Raji (cell line): ENCODE results near the gene PTDSS2.

Experiments
- POLR2A ChIP-seq: IDR thresholded peaks from 2 replicates; pipeline ENCODE4 v1.6.1; 2011; ENCODE audit warnings: low read depth, low read length, control low read depth; ENCODE audit not compliant: insufficient read depth

The PTDSS2 gene

DNA sequence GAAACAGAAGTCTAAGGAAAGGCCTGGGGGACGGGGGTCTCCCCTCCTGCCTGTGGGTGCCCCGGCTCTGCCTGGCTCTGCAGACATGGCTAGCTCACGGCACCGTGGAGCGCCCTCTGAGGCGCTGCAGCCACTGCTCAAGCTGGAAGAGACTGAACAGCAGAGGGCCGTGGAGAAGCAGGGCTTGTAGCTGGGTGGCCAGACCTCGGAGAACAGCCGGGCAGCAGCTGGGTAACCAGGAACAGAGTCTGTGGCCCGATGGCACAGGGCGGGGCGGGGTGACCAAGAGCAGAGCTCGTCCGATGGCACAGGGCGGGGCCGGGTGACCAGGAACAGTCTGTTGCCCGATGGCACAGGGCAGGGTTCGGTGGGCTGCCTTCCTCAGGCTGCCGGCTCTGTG lies 38.9 kb downstream of the PTDSS2 start:
- no peak for TF ChIP-seq POLR2A

DNA sequence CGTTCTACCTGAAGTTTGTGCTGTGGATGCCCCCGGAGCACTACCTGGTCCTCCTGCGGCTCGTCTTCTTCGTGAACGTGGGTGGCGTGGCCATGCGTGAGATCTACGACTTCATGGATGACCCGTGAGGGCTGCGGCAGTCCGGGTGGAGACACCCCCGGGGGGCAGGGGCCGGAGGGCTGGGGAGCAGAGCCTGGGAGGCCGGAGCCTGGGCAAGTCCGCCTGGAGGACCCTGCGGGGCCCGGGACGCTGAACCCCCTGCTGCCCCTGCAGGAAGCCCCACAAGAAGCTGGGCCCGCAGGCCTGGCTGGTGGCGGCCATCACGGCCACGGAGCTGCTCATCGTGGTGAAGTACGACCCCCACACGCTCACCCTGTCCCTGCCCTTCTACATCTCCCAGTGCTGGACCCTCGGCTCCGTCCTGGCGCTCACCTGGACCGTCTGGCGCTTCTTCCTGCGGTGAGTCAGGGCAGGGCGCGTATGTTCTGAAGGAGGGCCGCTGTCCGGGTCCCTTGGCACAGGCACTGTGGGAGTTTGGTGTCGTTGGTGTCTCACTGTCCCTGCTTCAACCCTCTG lies 39.6 kb downstream of the PTDSS2 start:
- no peak for TF ChIP-seq POLR2A

DNA sequence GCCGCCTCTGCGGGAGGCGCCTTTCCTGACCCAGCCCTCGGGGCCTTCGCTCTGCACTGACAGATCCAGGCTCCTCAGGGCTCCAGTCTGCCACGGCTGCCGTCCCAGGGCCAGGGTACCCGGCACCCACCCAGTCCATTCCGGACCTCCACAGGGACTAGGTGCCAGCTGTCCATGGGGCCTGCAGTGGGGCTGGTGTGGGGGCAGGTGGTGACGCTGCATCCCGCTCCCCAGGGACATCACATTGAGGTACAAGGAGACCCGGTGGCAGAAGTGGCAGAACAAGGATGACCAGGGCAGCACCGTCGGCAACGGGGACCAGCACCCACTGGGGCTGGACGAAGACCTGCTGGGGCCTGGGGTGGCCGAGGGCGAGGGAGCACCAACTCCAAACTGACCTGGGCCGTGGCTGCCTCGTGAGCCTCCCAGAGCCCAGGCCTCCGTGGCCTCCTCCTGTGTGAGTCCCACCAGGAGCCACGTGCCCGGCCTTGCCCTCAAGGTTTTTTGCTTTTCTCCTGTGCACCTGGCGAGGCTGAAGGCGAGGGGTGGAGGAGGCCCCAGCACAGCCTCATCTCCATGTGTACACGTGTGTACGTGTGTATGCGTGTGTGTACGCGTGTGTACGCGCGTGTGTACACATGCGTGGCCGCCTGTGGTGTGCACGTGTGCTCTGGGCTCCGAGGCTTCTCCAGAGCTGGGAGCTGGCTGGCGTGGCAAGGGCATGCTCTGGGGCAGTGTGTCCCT lies 40.3 kb downstream of the PTDSS2 start:
- no peak for TF ChIP-seq POLR2A

DNA sequence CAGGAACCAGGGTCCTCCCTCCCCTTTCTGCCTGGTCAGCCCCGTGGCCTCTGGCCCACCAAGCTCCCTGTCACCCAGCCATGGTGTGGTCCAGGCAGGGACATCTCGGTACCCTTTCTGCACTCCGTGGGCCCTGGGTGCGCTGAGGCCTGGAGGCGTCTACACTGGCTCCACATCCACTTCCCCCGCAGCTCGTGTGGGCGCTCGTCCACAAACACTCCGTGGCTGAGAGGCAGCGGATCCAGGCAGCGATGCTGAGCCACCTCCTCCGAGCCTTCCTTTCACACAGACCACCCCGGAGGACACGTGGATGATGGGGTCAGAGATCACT lies 40.8 kb downstream of the PTDSS2 start:
- no peak for TF ChIP-seq POLR2A

DNA sequence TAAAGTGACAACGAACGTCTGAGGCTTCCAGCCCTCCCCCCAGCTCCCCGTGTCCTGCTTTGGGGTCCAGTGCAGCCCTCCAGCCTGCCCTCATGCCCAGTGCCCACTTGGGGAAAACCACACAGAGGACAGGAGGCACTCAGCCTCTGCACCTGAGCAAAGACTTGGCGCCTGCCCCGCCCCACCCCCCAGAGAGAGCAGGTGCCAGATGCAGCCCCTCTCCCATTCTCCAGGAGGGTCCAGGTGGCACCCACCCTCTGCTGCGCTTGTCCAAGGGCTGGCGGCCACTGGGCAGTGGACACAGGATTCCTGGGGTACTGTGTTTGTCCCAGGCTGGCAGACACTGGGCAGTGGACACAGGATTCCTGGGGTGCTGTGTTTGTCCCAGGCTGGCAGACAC lies 41.3 kb downstream of the PTDSS2 start:
- no peak for TF ChIP-seq POLR2A

DNA sequence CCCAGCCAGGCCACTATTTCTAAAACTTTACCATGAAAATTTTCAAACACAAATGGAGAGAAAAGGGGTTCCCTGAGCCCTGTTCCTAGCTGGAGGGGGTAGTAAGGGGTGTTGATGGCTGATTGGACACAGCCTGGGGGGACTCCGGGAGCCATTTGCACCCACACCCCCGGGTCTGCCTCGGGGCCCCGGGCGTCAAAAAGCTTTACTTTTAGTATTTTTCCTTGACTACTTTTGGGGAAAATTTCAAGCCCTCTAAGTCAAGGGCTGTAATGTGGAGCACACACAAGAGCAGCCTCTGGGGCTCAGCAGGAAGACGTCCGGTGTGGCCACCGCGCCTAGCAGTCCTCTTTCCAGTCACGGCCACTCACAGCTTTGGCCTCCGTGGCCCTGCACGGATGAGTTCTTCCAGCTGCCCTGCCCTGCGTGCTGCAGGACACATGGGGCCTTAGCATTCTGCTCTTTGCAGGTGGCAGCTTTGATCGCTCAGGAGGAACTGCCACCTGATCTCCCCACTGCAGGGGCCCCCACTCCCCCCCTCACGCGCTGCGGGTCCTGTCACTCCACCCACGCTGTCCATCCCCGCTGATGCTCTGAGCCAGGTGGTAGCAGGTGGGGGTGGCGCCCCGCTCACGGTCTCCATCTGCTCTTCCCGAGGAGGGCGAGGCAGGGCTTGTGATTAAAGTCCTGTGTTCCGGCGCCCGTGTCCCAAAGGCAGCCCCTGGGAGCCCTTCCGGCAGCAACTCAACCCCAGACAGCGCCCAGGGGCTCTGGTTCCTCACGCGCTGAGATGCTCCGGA lies 42.5 kb downstream of the PTDSS2 start:
- no peak for TF ChIP-seq POLR2A

DNA sequence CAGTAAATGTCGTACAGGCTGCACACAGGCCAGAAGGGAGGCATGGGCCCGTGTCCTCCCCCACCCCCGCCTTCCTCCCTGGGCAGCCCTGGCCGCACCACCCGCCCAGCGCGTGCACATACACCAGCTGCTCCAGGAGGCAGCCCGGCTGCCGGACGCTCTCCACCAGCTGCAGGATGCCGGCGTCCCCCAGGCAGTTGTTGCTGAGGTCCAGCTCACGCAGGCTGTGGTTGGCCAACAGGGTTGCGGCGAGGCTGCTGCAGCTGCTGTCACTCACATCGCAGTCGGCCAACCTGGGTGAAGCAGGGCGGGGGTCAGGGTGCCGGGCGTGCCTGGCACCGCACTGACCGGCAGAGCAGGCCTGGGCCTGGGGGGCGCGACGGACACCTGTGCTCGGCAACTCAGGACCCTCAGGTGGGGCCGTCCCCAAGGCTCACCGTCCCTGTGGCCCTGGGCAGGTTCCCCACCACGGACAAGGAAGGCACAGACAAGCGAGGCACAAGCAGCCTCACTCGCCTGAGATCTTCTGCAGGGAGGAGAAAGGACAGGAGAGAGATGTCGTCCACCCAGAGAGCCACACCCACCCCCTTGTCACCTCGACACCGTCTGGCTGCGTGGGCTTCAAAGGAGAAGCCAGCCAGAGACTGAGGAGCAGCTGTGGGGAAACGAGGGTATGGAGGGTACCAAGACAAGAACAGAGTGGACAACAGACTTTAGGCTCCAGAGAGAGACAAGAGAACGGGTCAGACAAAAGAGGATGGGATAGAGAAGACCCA lies 44.9 kb downstream of the PTDSS2 start:
- TF ChIP-seq POLR2A: no peak

DNA sequence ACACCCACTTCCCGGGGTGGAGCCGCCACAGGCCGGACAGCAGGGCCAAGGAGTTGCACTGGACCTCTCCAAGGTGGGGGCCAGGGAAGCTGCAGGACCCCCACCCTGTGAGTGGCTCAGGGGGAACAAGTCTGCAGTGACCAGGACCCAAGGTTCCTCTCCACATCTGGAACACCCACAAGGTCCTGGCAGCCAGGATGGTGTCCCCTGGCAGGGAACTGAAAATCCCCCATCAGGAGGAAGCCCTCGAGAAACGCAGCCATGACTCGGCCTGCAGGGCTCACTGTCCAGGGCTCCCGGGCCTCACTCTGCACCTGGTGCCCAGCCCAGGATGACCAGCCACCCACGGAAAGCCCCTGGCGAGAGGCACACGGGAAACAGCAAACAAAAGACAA lies 45.5 kb downstream of the PTDSS2 start:
- no peak for TF ChIP-seq POLR2A

DNA sequence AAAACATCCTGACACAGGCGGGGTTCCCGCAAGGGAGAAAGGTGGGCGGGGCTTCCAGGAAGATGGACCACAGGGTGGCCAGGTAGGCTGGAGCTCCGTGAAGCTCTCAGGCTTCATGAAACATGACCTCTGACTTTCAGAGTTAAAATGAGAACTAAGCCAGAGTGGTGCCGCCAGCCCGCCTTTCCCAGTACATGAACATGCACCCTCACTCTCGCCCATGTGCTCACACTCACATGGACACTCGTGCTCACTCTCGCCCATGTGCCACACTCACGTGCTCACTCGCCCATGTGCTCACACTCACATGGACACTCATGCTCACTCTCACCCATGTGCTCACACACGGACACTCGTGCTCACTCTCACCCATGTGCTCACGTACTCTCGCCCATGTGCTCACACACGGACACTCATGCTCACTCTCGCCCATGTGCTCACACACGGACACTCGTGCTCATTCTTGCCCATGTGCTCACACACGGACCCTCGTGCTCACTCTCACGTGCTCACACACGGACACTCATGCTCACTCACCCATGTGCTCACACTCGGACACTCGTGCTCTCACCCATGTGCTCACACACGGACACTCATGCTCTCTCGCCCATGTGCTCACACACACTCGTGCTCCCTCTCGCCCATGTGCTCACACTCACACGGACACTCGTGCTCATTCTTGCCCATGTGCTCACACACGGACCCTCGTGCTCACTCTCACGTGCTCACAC lies 46.9 kb downstream of the PTDSS2 start:
- no peak for TF ChIP-seq POLR2A

DNA sequence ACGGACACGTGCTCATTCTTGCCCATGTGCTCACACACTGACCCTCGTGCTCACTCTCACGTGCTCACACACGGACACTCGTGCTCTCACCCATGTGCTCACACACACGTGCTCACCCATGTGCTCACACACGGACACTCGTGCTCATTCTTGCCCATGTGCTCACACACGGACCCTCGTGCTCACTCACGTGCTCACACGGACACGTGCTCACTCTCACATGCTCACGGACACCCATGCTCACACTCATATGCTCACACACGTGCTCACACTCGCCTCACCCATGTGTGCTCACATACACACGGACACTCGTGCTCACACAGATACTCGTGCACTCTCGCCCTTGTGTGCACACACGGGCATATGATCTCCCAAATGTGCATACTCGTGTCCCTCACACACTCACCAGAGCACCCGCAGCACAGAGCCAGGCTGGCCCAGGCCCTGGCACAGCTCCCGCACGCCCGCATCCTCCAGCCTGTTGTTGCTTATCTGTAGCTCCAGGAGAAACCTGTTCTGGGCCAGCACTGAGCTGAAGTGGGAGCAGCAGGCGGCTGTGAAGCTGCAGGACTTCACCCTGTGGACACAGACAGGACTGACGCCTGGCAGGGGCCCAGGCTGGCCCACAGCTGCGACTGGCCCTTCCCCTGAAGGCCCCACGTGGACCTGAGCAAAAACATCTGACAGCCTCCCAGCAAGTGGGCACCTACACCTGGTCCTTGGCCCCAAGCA lies 47.7 kb downstream of the PTDSS2 start:
- no peak for TF ChIP-seq POLR2A

DNA sequence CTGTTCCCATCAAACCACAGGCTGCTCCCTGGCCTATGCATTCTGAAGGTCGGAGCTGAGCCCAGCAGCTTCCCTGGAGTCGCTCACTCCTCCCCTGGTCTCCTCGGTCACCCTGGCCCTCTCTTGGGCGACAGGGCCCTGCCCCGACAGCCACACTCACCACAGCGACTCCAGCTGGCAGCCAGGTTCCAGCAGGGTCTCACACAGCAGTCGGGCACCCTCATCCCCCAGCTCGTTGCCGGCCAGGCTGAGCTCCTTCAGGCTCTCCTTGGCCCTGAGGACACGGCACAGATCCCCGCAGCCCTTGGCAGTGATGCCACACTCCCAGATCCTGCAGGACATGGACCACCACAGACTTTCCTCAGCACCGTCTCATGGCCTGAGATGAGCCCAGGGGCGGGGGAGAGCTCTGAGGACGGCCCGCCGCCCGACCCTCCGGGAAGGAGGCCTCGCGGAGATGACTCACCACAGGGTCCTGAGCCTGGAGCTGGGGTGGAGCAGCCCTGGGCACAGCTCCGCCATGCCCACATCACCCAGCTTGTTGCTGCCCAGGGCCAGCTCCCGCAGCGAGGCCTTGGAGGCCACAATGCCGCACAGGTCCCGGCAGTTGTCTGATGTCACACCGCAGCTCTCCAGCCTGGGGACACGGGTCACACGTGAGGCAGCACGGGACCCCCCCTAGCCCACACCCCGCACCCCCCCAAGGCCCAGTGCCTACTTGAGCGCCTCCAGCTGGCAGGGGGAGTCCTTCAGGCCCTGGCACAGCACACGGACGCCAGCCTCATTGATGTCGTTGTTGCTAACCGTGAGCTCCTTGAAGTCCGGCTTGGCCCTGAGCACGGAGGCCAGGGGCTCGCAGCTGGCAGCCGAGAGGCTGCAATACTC lies 48.5 kb downstream of the PTDSS2 start:
- no peak for TF ChIP-seq POLR2A

DNA sequence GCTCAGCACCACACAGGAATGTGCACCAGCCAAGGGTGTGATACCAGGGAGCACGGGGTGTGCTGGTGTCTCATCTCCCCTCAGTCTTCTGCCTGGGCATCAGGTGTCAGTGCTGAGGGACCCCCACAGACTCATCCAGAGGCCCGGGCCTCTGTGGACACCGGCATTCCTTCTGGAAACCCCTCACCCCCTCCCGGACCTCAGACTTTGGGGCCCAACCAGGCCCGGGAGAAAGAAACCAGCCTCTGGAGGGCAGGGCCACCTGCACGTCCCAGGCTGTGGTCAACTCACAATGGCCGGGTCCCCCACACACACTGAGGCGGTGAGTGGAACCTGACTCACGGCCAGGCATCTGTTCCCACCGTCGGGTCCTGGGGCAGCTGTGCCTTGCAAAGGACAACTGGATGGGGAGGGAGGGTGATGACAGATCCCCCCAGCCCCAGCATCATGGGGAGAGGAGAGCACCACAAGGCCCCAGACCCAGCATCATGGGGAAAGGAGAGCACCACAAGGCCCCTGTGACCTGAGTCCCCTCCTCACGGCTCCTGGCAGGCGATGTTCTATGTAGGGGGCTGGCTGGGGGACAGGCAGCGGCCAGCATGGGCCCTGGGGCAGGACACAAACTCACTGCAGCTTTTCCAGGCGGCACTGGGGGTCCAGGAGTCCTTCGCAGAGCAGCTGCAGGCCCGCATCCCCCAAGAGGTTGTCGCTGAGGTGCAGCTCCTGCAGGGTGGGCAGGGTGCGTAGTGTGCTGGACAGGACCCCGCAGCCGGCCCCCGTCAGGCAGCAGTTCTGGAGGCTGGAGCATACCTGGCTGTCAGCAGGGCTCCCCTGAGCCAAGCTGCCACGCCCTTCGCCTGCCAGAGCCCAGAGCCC lies 49.4 kb downstream of the PTDSS2 start:
- no peak for TF ChIP-seq POLR2A
